Hepatocyte (in vitro differentiated cells): ENCODE data around the gene IRF5. TPM values are rescaled to one million over a fixed set of nuclear protein-coding genes. Genes with fewer than 3 reads are reported as not detected.
"Not testable (repeated sequence)": the region's sequence is repeated elsewhere in the genome, so short reads cannot be mapped to it uniquely, and the experiment has no call there.

Source experiments
- DNase-seq: peaks from one replicate; pipeline ENCODE4 v3.0.0-alpha.2; 2016; ENCODE audit warnings: low spot score
- H2AFZ ChIP-seq: fragments of 200-600 bp; sonication (generic); 2 replicates; pipeline ENCODE4 v1.6.0; 2016; ENCODE audit warnings: antibody characterized with exemption, mild to moderate bottlenecking
- H3K27ac ChIP-seq: fragments of 200-600 bp; sonication (generic); 2 replicates; pipeline ENCODE4 v1.5.1; 2016; ENCODE audit warnings: mild to moderate bottlenecking
- H3K27me3 ChIP-seq: fragments of 200-600 bp; sonication (generic); 2 replicates; pipeline ENCODE4 v1.6.1; 2016
- H3K36me3 ChIP-seq: fragments of 200-600 bp; sonication (generic); replicated peaks from 2 replicates; pipeline ENCODE4 v1.5.1; 2016; ENCODE audit warnings: low read depth; ENCODE audit not compliant: insufficient read depth
- H3K4me1 ChIP-seq: fragments of 200-600 bp; sonication (generic); 2 replicates; pipeline ENCODE4 v1.5.1; 2016; ENCODE audit warnings: mild to moderate bottlenecking, moderate library complexity; ENCODE audit not compliant: insufficient read depth
- H3K4me2 ChIP-seq: fragments of 200-600 bp; sonication (generic); 2 replicates; pipeline ENCODE4 v1.6.0; 2016
- H3K4me3 ChIP-seq: fragments of 200-600 bp; sonication (generic); 2 replicates; pipeline ENCODE4 v1.5.1; 2016; ENCODE audit warnings: mild to moderate bottlenecking
- H3K79me2 ChIP-seq: fragments of 200-600 bp; sonication (generic); 2 replicates; pipeline ENCODE4 v1.6.0; 2017; ENCODE audit warnings: mild to moderate bottlenecking
- H3K9me2 ChIP-seq: fragments of 200-600 bp; sonication (generic); replicated peaks from 2 replicates; pipeline ENCODE4 v1.6.0; 2017; ENCODE audit warnings: mild to moderate bottlenecking; ENCODE audit not compliant: insufficient read depth
- H3K9me3 ChIP-seq: fragments of 200-600 bp; sonication (generic); 2 replicates; pipeline ENCODE4 v1.5.1; 2016; ENCODE audit warnings: low read depth, mild to moderate bottlenecking
- H4K20me1 ChIP-seq: fragments of 200-600 bp; sonication (generic); 2 replicates; pipeline ENCODE4 v1.6.0; 2016; ENCODE audit warnings: mild to moderate bottlenecking; ENCODE audit not compliant: insufficient read depth, poor library complexity, severe bottlenecking
- EZH2 ChIP-seq: fragments of 200-600 bp; sonication (generic); IDR thresholded peaks from 2 replicates; pipeline ENCODE4 v1.6.1; 2016; ENCODE audit warnings: antibody characterized with exemption, mild to moderate bottlenecking, borderline replicate concordance
- EZH2phosphoT487 ChIP-seq: fragments of 200-600 bp; sonication (generic); IDR thresholded peaks from one replicate; pipeline ENCODE4 v1.6.1; 2018; ENCODE audit warnings: antibody characterized with exemption, mild to moderate bottlenecking, low read depth, moderate library complexity; ENCODE audit not compliant: unreplicated experiment, severe bottlenecking
- WGBS: methylation state at CpG from one replicate; pipeline ENCODE4 v1.1.6; 2016; ENCODE audit warnings: low lambda C conversion rate; ENCODE audit errors: missing lambda C conversion rate; 5-methylcytosine and 5-hydroxymethylcytosine counted together
- polyA plus RNA-seq: library from polyadenylated mRNA; unstranded; fragments of >200 nt; fragmentation: Nextera tagmentation; extraction: Ambion mirVana; gene quantifications from 2 replicates; pipeline ENCODE4 v1.2.1, GENCODE V29; 2016
- total RNA-seq: library from RNA; depleted of rRNA; stranded (reverse); fragments of >200 nt; gene quantifications from 2 replicates; pipeline ENCODE4 v1.2.3, GENCODE V29; 2014
- TF ChIP-seq, protein P1 (sequence below): fragments of 200-600 bp; sonication (generic); IDR thresholded peaks from 2 replicates; pipeline ENCODE4 v1.5.1; 2016; ENCODE audit warnings: antibody characterized with exemption, mild to moderate bottlenecking; ENCODE audit not compliant: poor library complexity

Gene IRF5
- total and polyA plus RNA-seq, 2 experiments from 2014 or later, result 0.73 TPM; not detected in 1

DNA sequence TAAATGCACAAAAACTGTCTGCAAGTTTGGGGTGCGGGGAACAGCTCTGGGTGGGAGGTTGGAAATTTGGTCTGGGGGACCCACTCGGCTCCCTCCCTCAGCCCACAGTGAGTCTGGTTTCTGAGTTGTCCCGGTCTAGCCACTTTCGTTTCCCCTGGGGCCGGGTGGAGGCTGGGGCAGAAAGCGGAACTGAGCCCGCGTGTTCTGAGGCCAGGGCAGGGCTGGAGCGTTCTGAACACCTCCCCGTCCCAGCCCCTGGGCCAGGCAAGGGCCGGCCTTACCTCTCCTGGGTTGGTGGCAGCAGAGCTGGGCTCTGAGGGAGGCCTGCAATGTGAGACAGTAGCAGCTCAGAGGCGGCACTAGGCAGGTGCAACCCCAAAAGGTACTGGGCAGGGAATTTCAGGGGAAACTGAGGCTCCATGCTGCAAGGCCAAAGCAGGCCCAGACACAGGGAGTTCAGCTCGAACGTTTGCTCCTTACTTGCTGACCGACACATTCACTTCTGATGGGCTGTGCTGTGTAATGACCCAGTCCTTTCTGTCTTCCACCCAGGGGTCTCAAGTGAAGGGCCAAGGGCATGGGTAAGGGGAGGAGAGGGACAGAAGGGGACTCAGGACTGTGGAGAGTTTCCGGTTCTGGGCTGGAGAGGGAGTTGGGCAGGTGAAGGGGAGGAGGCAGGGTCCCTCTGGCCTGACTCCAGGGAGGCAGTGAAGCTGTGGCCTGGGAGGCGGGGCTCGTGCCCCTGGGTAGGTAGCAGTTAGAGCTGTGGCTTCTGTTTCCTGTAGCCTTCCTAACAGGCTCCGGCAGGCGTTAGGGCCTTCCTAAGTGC is 3.0 kb downstream of the IRF5 start:
- no peak for DNase-seq
- Histone ChIP-seq H4K20me1 (no peaks in the 10 kb centered on the region), H3K9me3 (no peaks in the 10 kb centered on the region), H3K4me1 (peaks cover 4% of the 10 kb centered on the region), H3K27me3 (peaks cover 41% of the 10 kb centered on the region), H3K4me2 (no peak overlapping the region), H3K27ac (no peak overlapping the region), H2AFZ (no peak overlapping the region), H3K79me2 (no peaks in the 10 kb centered on the region), H3K4me3 (no peak overlapping the region), H3K9me2 (no peaks in the 10 kb centered on the region), H3K36me3 (no peaks in the 10 kb centered on the region)
- WGBS, result 90% methylated on average over 19 of the region's 20 CpGs
- no peak for TF ChIP-seq EZH2
- TF ChIP-seq, protein P1, sequence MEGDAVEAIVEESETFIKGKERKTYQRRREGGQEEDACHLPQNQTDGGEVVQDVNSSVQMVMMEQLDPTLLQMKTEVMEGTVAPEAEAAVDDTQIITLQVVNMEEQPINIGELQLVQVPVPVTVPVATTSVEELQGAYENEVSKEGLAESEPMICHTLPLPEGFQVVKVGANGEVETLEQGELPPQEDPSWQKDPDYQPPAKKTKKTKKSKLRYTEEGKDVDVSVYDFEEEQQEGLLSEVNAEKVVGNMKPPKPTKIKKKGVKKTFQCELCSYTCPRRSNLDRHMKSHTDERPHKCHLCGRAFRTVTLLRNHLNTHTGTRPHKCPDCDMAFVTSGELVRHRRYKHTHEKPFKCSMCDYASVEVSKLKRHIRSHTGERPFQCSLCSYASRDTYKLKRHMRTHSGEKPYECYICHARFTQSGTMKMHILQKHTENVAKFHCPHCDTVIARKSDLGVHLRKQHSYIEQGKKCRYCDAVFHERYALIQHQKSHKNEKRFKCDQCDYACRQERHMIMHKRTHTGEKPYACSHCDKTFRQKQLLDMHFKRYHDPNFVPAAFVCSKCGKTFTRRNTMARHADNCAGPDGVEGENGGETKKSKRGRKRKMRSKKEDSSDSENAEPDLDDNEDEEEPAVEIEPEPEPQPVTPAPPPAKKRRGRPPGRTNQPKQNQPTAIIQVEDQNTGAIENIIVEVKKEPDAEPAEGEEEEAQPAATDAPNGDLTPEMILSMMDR, result no peak
- no peak for TF ChIP-seq EZH2phosphoT487

GRCh38 chr7:128941323-128941890 is 3.7 kb downstream of the IRF5 start:
- H2AFZ ChIP-seq, result no peak overlapping the region
- no peak for DNase-seq
- H3K9me3 ChIP-seq, result no peaks in the 10 kb centered on the region
- no peak overlapping the region for H3K4me2 ChIP-seq
- TF ChIP-seq, protein P1, result no peak
- TF ChIP-seq EZH2 (no peak), EZH2phosphoT487 (no peak)
- peaks cover 40% of the 10 kb centered on the region for H3K27me3 ChIP-seq
- H3K4me1 ChIP-seq, result peaks cover 4% of the 10 kb centered on the region
- no peak overlapping the region for H3K4me3 ChIP-seq
- no peaks in the 10 kb centered on the region for H3K36me3 ChIP-seq
- 86% methylated on average over 15 of the region's 15 CpGs for WGBS
- H3K79me2 ChIP-seq, result no peaks in the 10 kb centered on the region
- H4K20me1 ChIP-seq, result no peaks in the 10 kb centered on the region
- no peaks in the 10 kb centered on the region for H3K9me2 ChIP-seq
- no peak overlapping the region for H3K27ac ChIP-seq

- WGBS, result 92% methylated on average over 15 of the region's 16 CpGs
- Histone ChIP-seq H3K27ac (no peak overlapping the region), H3K4me3 (no peak overlapping the region)
These were observed 4.3 kb downstream of the IRF5 start for GRCh38 chr7:128941946-128942526.

DNA sequence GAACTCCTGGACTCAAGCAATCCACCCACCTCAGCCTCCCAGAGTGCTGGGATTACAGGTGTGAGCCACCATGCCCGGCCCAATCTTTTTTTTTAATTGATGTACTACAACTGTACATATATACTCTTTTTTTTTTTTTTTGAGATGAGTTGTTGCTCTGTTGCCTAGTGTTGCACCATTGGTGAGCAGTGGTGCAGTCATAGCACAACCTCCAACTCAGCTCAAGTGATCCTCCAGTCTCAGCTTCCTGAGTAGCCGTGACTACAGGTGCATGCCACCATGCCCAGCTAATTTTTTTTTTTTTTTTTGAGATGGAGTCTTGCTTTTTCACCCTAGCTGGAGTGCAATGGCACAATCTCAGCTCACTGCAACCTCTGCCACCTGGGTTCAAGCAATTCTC is 5.5 kb downstream of the IRF5 start:
- not testable (repeated sequence) for H2AFZ ChIP-seq, H3K4me3 ChIP-seq, H4K20me1 ChIP-seq, H3K4me2 ChIP-seq, H3K9me3 ChIP-seq, H3K4me1 ChIP-seq, H3K27ac ChIP-seq, H3K79me2 ChIP-seq, H3K36me3 ChIP-seq, DNase-seq, H3K9me2 ChIP-seq
- H3K27me3 ChIP-seq, result peaks cover 23% of the 10 kb centered on the region
- WGBS, result 94% methylated on average over 2 of the region's 2 CpGs

More at GRCh38 chr7:128941946-128942526, 4.3 kb downstream of the IRF5 start:
- Histone ChIP-seq H3K4me1 (peaks cover 4% of the 10 kb centered on the region), H2AFZ (no peak overlapping the region), H3K9me3 (no peaks in the 10 kb centered on the region), H3K79me2 (no peaks in the 10 kb centered on the region), H3K36me3 (no peaks in the 10 kb centered on the region), H4K20me1 (no peaks in the 10 kb centered on the region), H3K4me2 (no peak overlapping the region), H3K9me2 (no peaks in the 10 kb centered on the region), H3K27me3 (peaks cover 33% of the 10 kb centered on the region)
- no peak for TF ChIP-seq EZH2phosphoT487
- no peak for TF ChIP-seq EZH2
- TF ChIP-seq, protein P1, result no peak
- DNase-seq, result no peak
